Hematopoietic multipotent progenitor cell treated with erythropoietin and hydrocortisone succinate and interleukin-3 and kit ligand, for 4 days (in vitro differentiated cells): ENCODE results near the gene RYR2.
"Not testable (repeated sequence)": the region's sequence is repeated elsewhere in the genome, so short reads cannot be mapped to it uniquely, and the experiment has no call there.

ENCODE experiments used
- DNase-seq: peaks from one replicate; pipeline ENCODE4 v3.0.0-alpha.2; 2015

Gene RYR2

GRCh38 chr1:237091691-237092090, 49.7 kb downstream of the RYR2 start:
- DNase-seq, result no peak

GRCh38 chr1:237093691-237094090, 51.7 kb downstream of the RYR2 start:
- DNase-seq, result no peak

- DNase-seq, result no peak
Observed at GRCh38 chr1:237098541-237098940, 56.6 kb downstream of the RYR2 start.

DNA sequence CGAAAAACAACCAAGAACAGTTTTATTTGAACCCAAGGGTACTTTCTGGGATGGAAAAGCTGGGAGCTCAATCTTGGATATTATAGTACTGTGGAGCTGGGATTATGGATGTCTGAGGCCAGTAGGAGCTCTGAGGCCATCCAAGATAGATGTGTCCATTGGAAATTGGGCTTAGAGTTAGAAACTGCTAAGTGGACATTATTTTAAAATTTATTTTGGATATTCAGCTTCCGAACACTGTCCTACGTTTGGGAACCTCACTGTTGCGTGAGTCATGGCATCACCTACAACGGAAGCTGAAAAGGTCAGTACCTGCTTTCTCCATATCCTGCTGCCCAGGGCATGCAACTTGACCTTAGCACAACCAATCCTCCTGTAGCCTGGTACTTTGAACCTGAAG, 61.0 kb downstream of the RYR2 start:
- DNase-seq, result no peak

GRCh38 chr1:237104096-237104495, 62.1 kb downstream of the RYR2 start:
- DNase-seq, result no peak

DNA sequence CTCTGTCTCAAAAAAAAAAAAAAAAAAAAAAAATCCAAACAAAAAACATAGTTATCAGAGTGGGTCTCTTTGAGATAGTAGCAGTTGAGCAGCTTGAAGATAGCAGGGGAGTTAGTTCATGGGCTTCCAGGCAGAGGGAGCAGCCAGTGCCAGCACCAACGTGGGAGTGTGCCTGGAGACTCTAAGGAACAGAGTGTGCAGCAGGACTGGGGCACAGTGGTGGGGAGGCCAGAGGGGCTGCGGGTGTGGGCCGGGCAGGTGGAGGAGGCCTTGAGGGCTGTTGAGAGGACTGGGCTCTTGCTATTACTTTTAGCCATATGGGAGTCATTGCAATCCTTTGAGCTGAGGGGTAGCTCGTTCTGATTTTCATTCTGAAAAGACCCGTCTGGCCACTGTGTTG, 63.8 kb downstream of the RYR2 start:
- DNase-seq, result no peak

DNA sequence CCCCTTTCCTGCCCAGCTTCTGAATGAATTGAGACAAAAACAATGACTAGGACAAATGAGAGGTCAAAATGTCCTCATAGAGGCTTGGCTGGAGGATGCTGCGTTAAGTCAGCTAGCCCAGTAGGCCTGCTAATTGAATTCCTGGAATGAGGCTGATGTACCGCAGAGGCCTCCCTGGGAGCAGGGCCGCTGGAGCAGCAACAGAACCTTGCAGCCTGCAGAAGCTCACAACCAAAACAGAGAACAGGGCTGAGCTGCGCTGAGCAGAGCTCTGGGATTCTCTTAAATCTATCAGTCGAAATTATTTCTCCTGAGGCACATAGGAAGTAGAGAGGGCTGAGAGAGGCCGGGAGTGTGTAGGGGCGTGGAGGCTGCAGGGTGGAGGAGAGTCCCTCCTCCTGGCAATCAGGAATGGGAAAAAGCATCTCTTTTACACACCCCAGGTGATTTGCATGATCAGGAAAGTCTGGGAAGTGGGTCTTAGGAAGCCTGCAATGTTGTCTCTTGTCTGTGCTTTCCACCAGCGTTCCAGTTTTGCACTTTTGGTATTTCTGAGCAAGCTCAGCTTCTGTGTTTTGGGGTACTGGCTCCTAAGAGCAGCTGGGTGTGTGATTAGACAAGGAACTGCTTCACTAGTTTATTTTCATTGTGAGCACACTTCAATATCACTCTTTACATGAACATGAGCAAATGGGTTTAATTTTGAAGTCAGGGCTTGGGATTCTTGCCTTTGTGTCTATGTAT, 66.5 kb downstream of the RYR2 start:
- no peak for DNase-seq

DNA sequence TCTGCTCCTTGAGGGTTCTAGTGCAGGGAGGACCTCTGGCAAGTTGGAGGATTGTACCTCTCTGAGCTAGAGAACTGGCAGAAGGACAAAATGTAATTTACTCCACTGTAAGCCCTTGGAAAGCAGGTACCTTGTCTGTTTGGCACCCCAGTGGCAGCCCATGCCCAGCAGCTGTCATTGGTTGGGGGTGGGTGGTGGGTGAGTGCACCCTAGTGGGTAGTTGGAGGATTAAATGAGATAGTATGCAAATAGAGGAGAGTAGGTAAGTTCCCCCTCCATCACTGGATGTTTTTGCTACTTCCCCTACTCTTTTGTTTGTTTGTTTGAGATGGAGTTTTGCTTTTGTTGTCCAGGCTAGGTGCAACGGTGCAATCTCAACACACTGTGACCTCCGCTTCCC, 69.8 kb downstream of the RYR2 start:
- no peak for DNase-seq

GRCh38 chr1:237112663-237113062, 70.7 kb downstream of the RYR2 start:
- DNase-seq, result no peak

DNA sequence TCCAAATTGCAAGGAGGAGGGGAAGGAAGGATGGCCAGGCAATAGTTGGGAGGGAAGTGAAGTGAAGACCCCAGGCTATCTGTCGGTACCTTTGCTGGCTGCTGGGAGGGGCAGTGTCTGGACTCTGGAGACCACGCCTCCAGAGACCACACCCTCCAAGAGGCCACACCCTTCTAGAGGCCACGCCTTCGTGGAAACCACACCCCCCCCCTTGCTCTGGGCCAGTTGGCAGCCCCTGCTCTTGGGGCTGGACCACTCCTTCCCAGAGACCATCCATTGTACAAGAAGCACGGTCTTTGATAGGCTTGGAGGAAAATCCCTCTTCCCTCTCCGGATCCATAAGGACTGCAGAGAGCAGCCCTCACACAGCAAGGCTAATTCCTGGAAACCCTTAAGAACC, 73.1 kb downstream of the RYR2 start:
- no peak for DNase-seq

DNA sequence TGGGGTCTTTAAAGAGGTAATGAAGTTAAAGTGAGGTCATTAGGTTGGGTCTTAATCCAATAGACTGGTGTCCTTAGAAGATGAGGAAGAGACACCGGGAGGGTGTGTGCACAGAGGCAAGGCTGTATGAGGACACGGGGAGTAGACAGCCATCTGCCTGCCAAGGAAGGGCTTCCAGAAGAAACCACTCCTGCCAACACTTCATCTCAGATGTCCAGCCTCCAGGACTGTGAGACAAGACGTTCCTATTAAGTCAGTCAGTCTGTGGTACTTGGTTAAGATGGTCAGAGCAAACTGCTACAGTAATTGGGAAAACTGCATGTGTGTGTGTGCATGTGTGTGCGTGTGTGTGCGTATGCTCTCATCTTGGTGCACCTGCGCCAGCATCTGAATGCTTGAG, 77.1 kb downstream of the RYR2 start:
- DNase-seq, result no peak

DNA sequence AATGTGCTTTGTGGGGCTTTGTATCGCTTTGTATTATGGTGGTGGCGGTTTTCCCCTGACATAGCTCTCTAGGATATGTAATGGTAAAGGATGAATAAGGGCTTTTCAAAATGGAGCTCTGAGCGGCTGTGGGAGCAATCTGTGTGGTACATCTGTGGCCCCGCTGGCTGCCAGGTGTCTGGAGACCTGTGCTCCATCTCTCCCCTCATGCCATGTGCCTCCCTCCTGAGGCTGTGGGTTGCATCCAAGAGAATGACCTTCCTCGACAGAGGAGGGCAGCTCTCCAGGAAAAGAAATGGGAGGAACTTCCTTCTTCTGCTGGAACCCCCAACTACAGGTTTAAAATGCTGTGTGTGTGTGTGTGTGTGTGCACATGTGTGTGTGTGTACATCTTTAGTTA, 78.7 kb downstream of the RYR2 start:
- DNase-seq, result no peak

DNA sequence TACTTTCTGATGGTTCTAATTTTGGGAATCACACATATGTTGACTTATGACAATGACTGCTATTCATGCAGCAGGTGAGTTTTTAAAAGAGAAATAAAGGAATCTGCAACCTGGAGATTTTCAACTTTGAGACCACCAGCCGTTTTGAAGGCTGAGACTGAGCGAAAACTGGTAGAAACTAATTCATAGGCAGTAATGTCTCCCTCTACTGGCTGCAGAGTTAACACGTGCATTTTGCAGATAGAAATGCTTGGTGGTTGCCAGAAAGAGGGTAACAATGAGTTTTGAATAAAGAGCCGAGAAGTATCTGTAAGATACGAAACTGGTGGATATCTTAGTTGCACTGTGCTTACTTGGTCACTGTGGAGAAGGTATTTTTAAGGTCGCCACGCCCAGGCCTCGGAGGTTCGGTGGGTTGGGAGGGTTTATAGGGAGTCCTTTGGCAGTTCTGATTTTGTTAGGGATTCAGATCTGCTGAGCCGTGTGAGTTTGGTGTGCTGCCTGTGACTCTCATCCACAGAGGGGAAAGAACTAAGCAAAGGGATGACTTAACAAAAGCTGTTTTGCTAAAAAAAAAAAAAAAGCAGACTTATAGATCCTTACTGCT, 83.0 kb downstream of the RYR2 start:
- peak; percentile 35 for DNase-seq

DNA sequence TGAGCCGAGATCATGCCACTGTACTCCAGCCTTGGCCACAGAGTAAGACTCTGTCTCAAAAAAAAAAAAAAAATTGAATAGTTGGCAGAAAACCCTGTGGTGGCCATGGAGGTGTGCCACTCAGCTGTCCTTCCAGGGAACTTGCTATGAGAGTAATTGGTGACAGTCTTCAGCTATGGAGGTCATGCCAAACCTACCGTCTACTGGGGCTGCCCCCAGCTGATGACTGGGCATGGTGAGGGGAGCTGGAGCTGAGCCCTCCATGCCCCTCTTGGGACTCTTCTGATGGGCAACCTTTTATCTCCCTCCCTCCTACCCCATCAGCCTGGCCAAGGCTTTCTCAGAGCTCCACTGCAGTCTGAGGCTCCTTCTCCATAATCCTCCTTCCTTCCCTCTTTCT, 84.2 kb downstream of the RYR2 start:
- DNase-seq, result no peak

GRCh38 chr1:237127301-237127700, 85.3 kb downstream of the RYR2 start:
- DNase-seq, result not testable (repeated sequence)

- DNase-seq, result no peak
Observed at GRCh38 chr1:237133921-237134320, 91.9 kb downstream of the RYR2 start.

DNA sequence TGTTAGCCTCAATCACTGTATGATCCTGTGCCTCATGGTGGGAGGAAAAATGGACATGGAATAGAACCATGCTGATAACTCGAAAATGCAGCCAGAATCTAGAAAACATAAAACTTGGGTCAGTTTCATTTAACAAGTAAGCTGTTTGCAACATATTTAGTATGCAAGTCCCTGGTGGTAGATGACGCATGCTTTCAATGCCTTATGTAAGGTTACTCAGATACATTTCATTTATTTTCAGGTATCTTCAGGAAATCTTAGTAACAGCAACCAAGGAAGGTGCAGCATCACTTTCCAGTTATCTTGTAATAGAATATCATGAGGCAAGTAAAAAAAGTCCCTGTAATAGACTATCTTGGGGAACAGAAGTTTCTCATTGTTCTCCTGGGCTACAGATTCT, 92.9 kb downstream of the RYR2 start:
- no peak for DNase-seq

GRCh38 chr1:237138551-237138950, 96.6 kb downstream of the RYR2 start:
- DNase-seq, result no peak

- DNase-seq, result no peak
Observed at GRCh38 chr1:237139732-237140131, 97.7 kb downstream of the RYR2 start.

DNA sequence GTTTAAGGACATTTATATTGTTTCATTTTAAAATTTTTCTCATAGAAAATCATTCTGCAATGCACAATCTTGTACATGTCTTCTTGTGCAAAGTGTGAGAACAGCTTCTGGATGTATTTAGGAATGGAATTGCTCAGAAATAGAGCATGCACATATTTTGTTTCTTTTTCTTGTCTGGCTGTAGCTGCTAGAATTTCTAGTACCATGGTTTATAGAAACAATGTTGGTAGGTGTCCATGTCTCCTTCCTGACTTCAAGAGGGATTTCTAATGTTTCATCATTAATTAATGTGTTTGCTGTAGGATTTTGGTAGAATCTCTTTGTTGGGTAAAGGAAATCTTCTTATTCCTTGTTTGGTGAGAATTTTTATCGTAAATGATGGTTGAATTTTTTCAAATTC, 99.0 kb downstream of the RYR2 start:
- DNase-seq, result no peak

- DNase-seq, result no peak
Observed at GRCh38 chr1:237141502-237141901, 99.5 kb downstream of the RYR2 start.

DNA sequence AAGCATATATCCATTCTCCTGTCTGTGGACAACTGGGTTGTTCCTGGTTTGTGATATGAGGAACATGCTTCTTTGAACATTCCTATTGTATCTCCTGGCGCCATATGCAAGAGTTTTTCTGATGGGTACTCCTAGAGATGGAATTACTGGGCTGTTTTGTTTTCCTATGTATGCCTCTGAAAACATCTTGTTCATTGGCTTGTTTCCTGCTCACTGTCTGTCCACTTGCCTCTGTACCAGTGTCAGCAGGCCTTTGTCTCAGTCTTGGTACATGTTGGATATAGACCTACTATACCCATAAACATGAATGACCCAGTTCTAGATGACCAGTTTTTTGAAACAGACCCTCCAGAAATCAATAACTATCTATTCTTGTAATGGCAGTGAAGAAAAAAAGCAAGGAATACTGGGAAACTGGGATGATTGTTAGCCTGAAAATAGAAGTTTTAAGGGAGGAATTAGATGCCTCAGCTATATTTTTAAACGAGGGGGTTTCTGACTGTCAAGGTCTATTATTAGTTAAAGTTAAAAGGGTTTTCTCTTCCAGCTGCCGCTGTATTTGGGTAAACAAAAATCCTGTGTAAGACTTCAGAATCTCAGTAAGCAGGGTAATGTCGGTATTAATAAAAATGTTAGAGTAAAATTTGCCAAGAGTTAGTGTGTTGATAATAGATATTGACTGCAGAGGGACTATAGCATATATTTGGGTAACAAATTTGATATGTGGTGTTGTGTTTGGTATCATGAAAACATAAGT, 103.6 kb downstream of the RYR2 start:
- no peak for DNase-seq

DNA sequence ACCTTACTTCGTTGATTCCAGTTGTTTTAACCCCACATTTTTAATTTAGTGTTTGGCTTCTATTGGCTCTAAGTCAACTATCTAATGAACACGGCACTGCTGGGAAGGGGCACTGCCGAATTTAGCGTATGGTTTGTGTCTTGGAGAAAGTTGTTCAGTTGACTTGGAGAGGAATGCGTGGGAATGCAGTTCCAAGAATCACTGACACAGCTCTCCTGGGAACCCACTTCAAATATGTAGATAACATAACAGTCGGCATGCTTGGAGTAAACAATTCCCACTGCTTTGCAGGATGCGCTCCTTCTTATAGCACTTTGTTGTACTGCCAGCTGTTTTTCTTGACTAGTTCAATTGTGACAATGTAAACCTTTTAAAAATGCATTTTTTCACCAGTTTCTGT, 104.3 kb downstream of the RYR2 start:
- DNase-seq, result no peak

DNA sequence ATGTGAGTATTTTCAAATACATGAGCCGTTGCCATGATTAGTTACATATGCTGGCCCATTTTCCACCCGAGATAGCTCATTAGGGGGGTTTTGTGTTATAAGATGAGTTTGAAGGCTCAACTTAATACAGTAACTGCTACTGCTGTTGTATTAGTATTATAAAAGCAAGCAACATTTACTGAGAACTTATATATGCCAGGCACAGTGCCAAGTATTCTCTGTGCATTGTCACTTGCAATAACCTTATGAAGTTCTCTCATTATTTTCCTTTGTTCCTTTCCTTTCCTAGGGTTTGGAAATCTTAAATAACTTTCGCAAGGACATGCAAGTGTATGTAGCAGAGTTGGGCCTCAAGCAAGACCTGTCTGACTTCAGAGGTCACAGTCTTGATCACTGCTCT, 107.9 kb downstream of the RYR2 start:
- DNase-seq, result no peak
